Gastroesophageal sphincter (tissue), 4 donors: ENCODE data around the gene RNF181. TPM values are rescaled to one million over a fixed set of nuclear protein-coding genes. Genes with fewer than 3 reads are reported as not detected.

Experiments
- ATAC-seq: fragments of 150-250 bp; one replicate; pipeline ENCODE4 v1.9.1; 2016; ENCODE audit warnings: mild to moderate bottlenecking, moderate library complexity
- H3K27ac ChIP-seq, 4 donors: fragments of 200-600 bp; sonication (generic) in 3 of 4; 1 replicate in 3 of 4; 2 replicates in 1 of 4; pipeline ENCODE4 v1.5.1; 2016 to 2019
- H3K27me3 ChIP-seq: fragments of 200-600 bp; sonication (generic); one replicate; pipeline ENCODE4 v1.5.1; 2019
- H3K36me3 ChIP-seq, 2 donors: fragments of 200-600 bp; sonication (generic); one replicate each; pipeline ENCODE4 v1.5.1; 2019; ENCODE audit warnings: control low read depth in 1 of 2
- H3K4me1 ChIP-seq, 3 donors: fragments of 200-600 bp; sonication (generic); 1 replicate in 2 of 3; 2 replicates in 1 of 3; pipeline ENCODE4 v1.5.1; 2016 to 2019; ENCODE audit warnings: control low read depth in 2 of 3
- H3K4me3 ChIP-seq, 2 donors: fragments of 200-600 bp; sonication (generic); one replicate each; pipeline ENCODE4 v1.5.1; 2019; ENCODE audit warnings: mild to moderate bottlenecking in 1 of 2, moderate library complexity in 1 of 2
- H3K9me3 ChIP-seq, 3 donors: fragments of 200-600 bp; sonication (generic); one replicate each; pipeline ENCODE4 v1.5.1; 2017 to 2019; ENCODE audit warnings: control low read depth in 2 of 3
- EP300 ChIP-seq: sonication (generic); formaldehyde crosslinking; IDR thresholded peaks from one replicate; pipeline ENCODE4 v1.6.1; 2017; ENCODE audit warnings: antibody characterized with exemption, mild to moderate bottlenecking
- POLR2A ChIP-seq, 2 donors: fragments of 450-650 bp; IDR thresholded peaks; one replicate each; pipeline ENCODE4 v1.6.1; 2017; ENCODE audit warnings: antibody characterized with exemption in 2 of 2, mild to moderate bottlenecking in 2 of 2, moderate library complexity in 1 of 2
- POLR2AphosphoS5 ChIP-seq: sonication (generic); formaldehyde crosslinking; IDR thresholded peaks from one replicate; pipeline ENCODE4 v1.6.1; 2017; ENCODE audit warnings: antibody characterized with exemption
- WGBS, 2 donors: methylation state at CpG; one replicate each; pipeline ENCODE4 v1.1.5; 2018; ENCODE audit warnings: low coverage in 1 of 2; 5-methylcytosine and 5-hydroxymethylcytosine counted together
- total RNA-seq, 4 donors: library from RNA; depleted of rRNA; stranded (reverse); fragments of >200 nt; gene quantifications; one replicate each; pipeline ENCODE4 v1.1.0, GENCODE V29; 2016
- TF ChIP-seq, protein P1 (sequence below), 4 experiments: fragments of 200-600 bp in 2 of 4; fragments of 450-650 bp in 2 of 4; sonication (generic) in 1 of 4; IDR thresholded peaks; one replicate each; pipeline ENCODE4 v1.5.1; 2017 to 2019; ENCODE audit warnings: antibody characterized with exemption in 4 of 4, mild to moderate bottlenecking in 2 of 4, moderate library complexity in 2 of 4

The RNF181 gene, protein sequence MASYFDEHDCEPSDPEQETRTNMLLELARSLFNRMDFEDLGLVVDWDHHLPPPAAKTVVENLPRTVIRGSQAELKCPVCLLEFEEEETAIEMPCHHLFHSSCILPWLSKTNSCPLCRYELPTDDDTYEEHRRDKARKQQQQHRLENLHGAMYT
- total RNA-seq = 100 to 1,000 TPM; 113 to 174 (median 148) TPM

DNA sequence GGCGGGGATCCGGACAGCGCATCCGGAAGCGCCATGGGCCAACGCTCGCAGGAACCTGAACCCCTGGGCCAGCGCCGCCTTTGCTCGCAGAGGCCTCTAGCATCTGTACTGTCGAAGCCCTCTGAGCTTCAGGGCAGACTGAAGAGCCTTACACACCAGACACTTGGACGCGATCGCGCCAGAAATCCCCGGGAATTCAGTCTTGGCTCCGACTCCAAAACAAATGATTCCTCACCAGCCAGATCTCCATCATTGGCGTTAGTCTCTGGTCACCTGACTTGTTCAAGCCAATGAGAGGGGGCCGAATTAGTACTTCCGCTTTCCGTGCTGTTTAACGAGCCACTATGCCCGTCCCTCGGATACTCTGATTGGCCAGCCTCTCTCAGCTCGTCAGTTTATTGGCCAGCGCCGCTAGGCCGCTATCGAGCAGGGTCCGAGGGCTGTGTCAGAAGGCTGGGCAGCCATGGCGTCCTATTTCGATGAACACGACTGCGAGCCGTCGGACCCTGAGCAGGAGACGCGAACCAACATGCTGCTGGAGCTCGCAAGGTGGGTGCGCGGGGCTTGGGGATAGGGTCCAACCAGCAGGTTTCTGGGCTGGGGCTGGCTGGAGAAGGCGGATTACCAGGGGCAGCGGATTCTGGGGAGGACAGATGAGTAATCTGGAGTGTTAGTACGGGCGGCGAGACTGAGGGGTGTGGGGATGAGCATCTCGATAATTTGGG, at the start of gene RNF181:
TSS of gene RNF181 (plus strand) at position 445 of the 725 bp plus-strand sequence. CDS start at position 464, 19 bp downstream.
- TF ChIP-seq, protein P1, sequence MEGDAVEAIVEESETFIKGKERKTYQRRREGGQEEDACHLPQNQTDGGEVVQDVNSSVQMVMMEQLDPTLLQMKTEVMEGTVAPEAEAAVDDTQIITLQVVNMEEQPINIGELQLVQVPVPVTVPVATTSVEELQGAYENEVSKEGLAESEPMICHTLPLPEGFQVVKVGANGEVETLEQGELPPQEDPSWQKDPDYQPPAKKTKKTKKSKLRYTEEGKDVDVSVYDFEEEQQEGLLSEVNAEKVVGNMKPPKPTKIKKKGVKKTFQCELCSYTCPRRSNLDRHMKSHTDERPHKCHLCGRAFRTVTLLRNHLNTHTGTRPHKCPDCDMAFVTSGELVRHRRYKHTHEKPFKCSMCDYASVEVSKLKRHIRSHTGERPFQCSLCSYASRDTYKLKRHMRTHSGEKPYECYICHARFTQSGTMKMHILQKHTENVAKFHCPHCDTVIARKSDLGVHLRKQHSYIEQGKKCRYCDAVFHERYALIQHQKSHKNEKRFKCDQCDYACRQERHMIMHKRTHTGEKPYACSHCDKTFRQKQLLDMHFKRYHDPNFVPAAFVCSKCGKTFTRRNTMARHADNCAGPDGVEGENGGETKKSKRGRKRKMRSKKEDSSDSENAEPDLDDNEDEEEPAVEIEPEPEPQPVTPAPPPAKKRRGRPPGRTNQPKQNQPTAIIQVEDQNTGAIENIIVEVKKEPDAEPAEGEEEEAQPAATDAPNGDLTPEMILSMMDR (IDR thresholded peaks at IDR 0.05) = peak in 1 of 4 experiments; percentile 11
- TF ChIP-seq POLR2AphosphoS5 (peak; percentile 67), EP300 (no peak), POLR2A (IDR thresholded peaks at IDR 0.05) (peak; percentile 73 to 80)
- no peaks in the 10 kb centered on the region for H3K9me3 ChIP-seq
- peaks cover 0 to 47% of the 10 kb centered on the region in 2 donors for H3K36me3 ChIP-seq
- H3K27me3 ChIP-seq = no peaks in the 10 kb centered on the region
- peak within 1 kb of the TSS; percentile 71 to 97 (median 94) for H3K27ac ChIP-seq
- peak within 1 kb of the TSS; percentile 72 to 86 for H3K4me3 ChIP-seq
- 0% methylated on average over 3 to 24 of the region's 47 CpGs for WGBS, 2 donors
- ATAC-seq = peak; percentile 98
- H3K4me1 ChIP-seq = peaks cover 0 to 83% (median 27%) of the 10 kb centered on the region in 3 donors

DNA sequence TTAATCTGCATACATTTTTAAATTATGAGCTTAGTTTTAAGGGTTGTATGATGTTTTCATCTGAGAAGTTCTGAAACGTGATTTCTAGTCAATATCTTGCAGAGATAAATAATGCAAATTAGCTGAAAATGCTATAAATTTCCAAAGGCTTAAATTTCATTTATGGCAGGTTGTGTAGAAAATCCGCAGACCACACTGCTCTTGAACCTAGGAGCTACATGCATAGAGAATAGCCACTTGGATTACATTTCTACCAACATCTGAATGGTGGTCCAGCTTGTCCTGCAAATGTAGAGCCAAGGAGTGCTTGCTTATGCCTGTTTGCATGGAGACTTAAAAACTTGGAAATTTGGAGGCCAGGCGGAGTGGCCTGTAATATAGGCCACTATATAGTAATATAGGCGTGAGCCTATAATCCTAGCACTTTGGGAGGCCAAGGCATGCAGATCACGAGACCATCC, 49.7 kb upstream of the RNF181 start:
- H3K36me3 ChIP-seq = peaks cover 9 to 93% of the 10 kb centered on the region in 2 donors
- 66 to 85% methylated on average over 4 to 5 of the region's 5 CpGs for WGBS, 2 donors
- peaks cover 4 to 47% (median 23%) of the 10 kb centered on the region in 3 donors for H3K4me1 ChIP-seq
- peak overlapping the region in 3 of 4 donors; percentile 52 to 73 (median 57) for H3K27ac ChIP-seq
- no peak for ATAC-seq
- no peak overlapping the region for H3K4me3 ChIP-seq
- no peaks in the 10 kb centered on the region for H3K27me3 ChIP-seq
- TF ChIP-seq POLR2AphosphoS5 (no peak), POLR2A (IDR thresholded peaks at IDR 0.05) (no peak), EP300 (no peak)
- TF ChIP-seq, protein P1 (IDR thresholded peaks at IDR 0.05) = no peak
- H3K9me3 ChIP-seq = no peaks in the 10 kb centered on the region

DNA sequence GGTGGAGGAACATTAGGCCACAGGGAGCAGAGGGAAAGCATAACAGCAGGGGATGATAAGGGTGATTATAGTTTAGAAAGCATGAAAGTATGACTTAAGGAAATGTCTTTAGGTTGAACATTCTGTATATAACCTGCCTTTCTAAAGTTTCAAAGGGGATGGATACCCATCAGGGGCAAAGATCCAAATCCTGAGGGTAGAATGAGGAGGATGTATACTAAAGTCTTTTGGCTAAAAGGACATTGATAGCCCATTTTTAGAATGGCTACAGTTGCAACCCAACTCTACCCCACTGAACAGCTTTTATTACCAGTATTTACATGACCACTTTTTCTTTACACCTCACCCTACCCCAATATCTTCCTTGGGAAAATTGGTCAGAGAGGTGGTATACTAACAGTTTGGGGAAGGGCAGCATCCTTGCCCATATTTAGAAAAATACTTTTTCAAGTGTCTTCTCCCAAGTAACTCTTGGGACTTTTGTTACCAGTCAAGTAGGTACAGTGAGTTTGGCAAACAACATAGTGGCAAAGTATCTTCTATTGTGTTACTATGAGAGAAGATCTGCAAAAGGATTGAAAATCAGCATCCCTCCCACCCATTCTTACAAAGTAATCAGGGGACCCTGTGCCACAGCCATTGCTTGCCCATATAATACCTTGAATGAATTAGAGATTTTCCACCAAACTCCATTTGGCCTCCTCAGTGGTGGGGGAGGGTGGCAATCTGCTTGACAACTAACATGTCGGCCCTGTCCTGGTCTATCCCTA, 48.3 kb upstream of the RNF181 start:
- WGBS, 2 donors = 83% methylated on average over 1 of the region's 1 CpG; no CpG with 5 or more reads in 1 of the 2 donors
- H3K4me1 ChIP-seq = peaks cover 0 to 41% (median 10%) of the 10 kb centered on the region in 3 donors
- TF ChIP-seq, protein P1 (IDR thresholded peaks at IDR 0.05) = no peak
- TF ChIP-seq POLR2AphosphoS5 (no peak), POLR2A (IDR thresholded peaks at IDR 0.05) (no peak), EP300 (no peak)
- no peaks in the 10 kb centered on the region for H3K27me3 ChIP-seq
- H3K27ac ChIP-seq = peak overlapping the region in 1 of 4 donors; percentile 73
- no peaks in the 10 kb centered on the region for H3K9me3 ChIP-seq
- H3K4me3 ChIP-seq = no peak overlapping the region
- H3K36me3 ChIP-seq = peaks cover 6 to 93% of the 10 kb centered on the region in 2 donors
- no peak for ATAC-seq

DNA sequence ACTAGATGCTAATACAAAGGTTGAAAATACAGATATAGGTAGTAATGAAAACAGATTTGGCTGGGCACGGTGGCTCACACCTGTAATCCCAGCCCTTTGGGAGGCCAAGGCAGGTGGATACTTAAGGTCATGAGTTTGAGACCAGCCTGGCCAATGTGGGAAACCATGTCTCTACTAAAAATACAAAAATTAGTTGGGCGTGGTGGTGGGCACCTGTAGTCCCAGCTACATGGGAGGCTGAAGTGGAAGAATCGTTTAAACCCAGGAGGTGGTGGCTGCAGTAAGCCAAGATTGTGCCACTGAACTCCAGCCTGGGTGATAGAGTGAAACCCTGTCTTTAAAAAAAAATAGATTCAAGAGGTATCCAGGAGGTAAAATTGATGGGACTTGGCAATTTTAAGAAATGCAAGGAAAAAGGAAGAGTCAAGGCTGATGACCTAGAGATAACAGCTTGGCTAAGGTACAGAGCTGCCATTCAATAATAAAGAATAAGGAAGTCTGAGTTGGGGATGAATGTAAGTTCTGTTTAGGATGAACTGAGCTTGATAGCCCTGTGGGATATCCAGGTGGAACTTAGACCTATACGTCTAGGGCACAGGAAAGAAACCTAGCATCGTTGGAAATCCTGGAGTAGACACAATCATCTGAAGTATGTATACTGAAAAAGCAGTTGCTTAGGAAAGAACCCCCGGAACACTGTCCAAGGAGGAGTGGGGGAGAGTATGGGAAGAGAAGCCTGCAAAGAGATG, 47.5 kb upstream of the RNF181 start:
- Histone ChIP-seq H3K4me1 (peaks cover 0 to 36% (median 4%) of the 10 kb centered on the region in 3 donors), H3K27me3 (no peaks in the 10 kb centered on the region), H3K36me3 (peaks cover 3 to 93% of the 10 kb centered on the region in 2 donors), H3K27ac (peak overlapping the region in 3 of 4 donors; percentile 13 to 73 (median 14)), H3K9me3 (no peaks in the 10 kb centered on the region), H3K4me3 (no peak overlapping the region)
- TF ChIP-seq, protein P1 (IDR thresholded peaks at IDR 0.05) = no peak
- TF ChIP-seq POLR2AphosphoS5 = no peak
- TF ChIP-seq EP300 = no peak
- no peak for TF ChIP-seq POLR2A (IDR thresholded peaks at IDR 0.05)
- ATAC-seq = no peak
- WGBS, 2 donors = 38 to 57% methylated on average over 3 to 4 of the region's 6 CpGs
